ENCODE measurements around the gene IRF2BPL. TPM values are rescaled to one million over a fixed set of nuclear protein-coding genes. Genes with fewer than 3 reads are reported as not detected.

The IRF2BPL gene
- total RNA-seq, 3 donors from 2014 or later: 29.5 to 37.1 (median 32.7) TPM

DNA sequence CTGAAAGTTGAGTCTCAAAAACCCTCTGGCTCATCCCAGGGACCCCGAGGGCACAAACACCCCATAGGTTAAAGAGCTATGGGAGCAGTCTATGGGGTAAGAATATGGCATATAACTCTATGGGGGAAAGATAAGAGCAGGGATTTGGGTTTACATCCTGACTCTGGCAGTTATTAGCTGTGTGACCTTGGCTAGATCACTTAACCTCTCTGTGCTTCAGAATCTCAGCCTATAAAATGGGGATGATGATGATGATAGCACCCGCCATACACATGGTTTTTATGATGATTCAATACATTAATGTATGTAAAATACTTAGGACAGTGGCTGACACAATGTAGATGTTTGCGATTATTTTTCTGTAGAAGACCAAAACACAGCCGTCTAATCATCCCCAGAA is 26.2 kb downstream of the IRF2BPL start:
- Mint-ChIP-seq H3K4me3 (no peak overlapping the region), H3K27me3 (ENCODE audit: low read depth) (no peaks in the 10 kb centered on the region), H3K36me3 (ENCODE audit: insufficient read depth) (no peaks in the 10 kb centered on the region), H3K4me1 (ENCODE audit: low read depth) (peaks cover 5% of the 10 kb centered on the region), H3K9me3 (no peaks in the 10 kb centered on the region)
- ATAC-seq (no peak), DNase-seq (no peak)

DNA sequence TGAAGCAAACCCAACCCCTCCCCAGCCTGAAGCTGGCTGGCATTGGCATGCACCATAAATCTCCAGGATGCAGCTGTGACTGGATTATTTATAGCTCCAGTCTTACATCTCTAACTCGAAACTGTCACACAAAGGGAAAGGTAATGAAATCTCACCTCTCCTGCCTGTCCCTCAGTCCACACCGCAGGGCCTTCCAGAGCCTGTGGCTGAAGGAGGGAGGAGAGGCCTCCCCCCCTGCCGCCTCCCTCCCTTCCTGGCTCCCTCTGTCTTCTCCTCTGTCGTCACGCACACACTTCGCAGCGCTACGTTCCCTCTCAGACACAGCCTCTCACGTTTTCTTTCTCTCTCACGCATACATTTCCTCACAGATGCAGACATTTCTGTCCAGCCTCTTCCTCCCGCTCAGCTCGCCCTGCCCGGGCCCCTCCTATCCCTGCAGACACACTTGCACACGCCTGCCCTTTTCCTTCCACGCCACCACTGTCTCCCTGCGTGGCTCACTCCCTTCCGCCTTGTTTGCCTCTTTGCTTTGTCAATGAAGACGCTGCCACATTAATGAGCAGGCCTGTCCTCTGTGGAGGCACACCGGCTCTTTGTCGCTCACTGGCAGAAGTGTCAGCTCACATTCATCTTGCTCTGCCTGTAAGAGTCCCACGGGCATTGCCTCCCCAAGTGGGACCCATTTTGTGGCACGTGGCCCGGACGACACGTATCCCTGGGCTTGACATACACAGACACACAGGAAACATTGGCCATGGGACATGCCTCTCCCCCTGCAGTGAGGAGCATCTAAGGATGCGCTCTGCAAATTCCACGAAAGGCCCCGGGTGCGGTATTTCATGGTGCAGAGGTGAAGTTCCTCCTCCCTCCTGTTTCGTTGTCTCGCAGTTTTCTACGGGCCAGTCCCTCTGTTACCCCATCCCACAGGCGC is 27.9 kb downstream of the IRF2BPL start:
- no peak for DNase-seq
- H3K4me1 Mint-ChIP-seq (ENCODE audit: low read depth): peaks cover 8% of the 10 kb centered on the region
- no peaks in the 10 kb centered on the region for H3K36me3 Mint-ChIP-seq (ENCODE audit: insufficient read depth)
- no peaks in the 10 kb centered on the region for H3K27me3 Mint-ChIP-seq (ENCODE audit: low read depth)
- H3K9me3 Mint-ChIP-seq: no peaks in the 10 kb centered on the region
- ATAC-seq: peak; percentile 53 to 75
- H3K4me3 Mint-ChIP-seq: peak overlapping the region; percentile 4

DNA sequence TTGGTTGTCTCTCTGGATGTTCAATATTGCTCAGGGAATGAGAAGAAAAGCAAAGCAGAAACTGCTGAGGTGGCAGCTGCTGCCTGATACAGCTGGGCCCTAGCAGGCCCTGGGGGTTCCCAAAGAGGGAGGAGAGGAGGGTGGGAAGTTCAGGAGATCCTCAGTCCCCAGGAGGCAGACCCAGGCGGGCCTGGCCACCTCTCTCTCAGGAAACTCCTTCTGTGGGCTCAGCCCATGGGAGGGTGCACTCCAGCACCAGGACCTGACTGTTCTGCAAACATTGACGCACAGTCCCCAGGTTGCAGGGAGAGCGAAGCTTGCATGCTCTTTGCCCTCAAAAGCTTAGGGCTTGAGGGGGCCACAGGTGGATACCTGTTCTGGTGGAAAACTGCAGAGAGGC is 29.6 kb downstream of the IRF2BPL start:
- ATAC-seq: no peak
- peaks cover 14% of the 10 kb centered on the region for H3K4me1 Mint-ChIP-seq (ENCODE audit: low read depth)
- H3K4me3 Mint-ChIP-seq: no peak overlapping the region
- H3K36me3 Mint-ChIP-seq (ENCODE audit: insufficient read depth): no peaks in the 10 kb centered on the region
- no peak for DNase-seq
- H3K27me3 Mint-ChIP-seq (ENCODE audit: low read depth): no peaks in the 10 kb centered on the region
- no peaks in the 10 kb centered on the region for H3K9me3 Mint-ChIP-seq

DNA sequence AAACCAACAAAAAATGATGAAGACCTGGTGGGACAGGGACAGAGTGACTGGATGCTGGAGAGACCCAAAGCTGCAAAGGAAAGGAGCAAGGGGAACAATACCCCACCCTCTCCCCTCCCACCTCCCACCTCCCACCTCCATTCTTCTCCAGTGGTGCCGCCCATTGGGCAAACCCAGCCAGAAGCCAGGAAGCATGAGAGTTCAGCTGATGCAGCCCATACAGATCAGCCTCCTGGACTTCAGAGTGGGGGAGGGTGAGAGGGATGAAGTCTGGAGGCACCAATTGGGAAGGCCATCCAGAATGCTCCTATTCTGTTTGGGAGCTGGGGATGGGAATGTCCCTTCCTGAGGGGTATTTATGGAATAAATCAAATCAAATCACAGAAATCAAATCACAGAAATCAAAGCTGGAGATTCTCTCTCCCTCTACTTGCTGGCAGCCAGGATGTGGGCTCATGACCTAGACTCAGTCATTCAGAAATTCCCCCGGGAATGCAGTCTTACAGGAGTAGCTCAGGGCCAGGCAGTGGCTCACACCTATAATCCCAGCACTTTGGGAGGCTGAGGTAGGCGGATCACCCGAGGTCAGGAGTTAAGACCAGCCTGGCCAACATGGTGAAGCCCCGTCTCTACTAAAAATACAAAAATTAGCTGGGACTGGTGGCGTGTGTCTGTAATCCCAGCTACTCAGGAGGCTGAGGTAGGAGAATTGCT is 31.1 kb downstream of the IRF2BPL start:
- H3K4me3 Mint-ChIP-seq: no peak overlapping the region
- no peak for ATAC-seq
- H3K4me1 Mint-ChIP-seq (ENCODE audit: low read depth): peaks cover 14% of the 10 kb centered on the region
- no peaks in the 10 kb centered on the region for H3K27me3 Mint-ChIP-seq (ENCODE audit: low read depth)
- no peak for DNase-seq
- H3K36me3 Mint-ChIP-seq (ENCODE audit: insufficient read depth): no peaks in the 10 kb centered on the region
- H3K9me3 Mint-ChIP-seq: no peaks in the 10 kb centered on the region

DNA sequence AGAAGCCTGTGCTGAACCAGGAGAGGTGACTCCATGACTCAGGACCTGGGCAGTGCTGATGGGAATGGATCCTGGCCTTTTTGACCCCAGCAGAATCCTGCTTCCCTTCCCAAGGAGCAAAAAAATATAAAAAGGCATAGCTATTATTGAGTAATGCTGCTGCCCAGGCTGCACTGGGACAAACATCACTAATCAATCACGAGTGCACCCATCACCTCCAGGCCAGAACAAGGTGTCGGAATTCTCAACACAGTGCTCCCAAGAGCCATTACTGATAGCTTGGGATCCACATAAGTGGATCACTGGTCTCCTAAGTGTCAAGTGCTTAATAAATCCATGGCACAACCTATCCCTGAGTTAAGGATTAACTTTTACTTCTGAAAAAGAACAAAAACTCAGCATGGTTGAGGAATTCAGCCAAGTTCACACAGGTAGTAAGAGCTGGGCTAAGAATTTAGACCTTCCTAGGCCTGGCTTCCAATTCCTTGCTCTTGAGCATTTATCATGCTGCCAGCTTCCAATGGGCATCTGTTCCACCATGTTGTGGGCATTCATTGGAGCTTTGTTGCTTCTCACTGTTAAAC is 31.9 kb downstream of the IRF2BPL start:
- ATAC-seq (no peak), DNase-seq (no peak)
- Mint-ChIP-seq H3K36me3 (ENCODE audit: insufficient read depth) (no peaks in the 10 kb centered on the region), H3K4me1 (ENCODE audit: low read depth) (peaks cover 14% of the 10 kb centered on the region), H3K4me3 (no peak overlapping the region), H3K27me3 (ENCODE audit: low read depth) (no peaks in the 10 kb centered on the region), H3K9me3 (no peaks in the 10 kb centered on the region)

DNA sequence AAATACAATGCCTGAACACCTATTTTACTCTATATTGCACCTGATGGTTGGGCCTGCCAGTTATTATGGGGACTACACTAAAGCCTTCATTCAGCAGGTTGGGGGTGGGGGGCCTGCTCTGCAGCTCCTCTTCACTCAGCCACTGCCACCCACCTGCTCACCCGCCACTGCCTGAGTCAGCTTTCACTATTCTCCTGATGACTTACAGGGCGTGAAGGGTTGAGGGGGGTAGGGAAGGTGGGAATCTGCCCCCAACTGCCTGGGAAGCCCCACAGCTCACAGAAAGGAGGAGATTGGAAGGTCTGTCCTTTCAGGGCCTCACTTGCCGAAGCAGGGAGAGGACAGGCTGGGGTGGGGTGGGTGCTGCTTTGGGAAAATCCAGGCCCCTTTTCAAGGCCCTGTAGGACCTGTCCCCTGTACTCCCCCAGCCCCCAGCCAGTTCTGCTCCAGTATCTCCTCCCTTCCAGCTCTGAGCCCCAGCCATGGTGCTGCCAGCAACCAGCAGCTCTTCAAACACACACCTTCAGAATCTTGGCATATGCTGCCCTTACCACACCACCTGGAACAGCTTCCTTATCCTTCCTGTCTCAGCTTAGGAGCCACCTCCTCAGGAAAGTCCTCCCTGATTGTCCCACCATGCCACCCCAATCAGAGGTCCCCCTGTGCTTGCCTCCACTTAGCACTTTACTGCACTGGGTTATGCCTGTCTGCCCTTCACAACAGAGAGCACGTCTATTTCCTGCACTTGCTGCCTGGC is 33.1 kb downstream of the IRF2BPL start:
- ATAC-seq: peak; percentile 58 to 78
- H3K36me3 Mint-ChIP-seq (ENCODE audit: insufficient read depth): no peaks in the 10 kb centered on the region
- DNase-seq: no peak
- H3K9me3 Mint-ChIP-seq: no peaks in the 10 kb centered on the region
- H3K4me3 Mint-ChIP-seq: no peak overlapping the region
- no peaks in the 10 kb centered on the region for H3K27me3 Mint-ChIP-seq (ENCODE audit: low read depth)
- peaks cover 11% of the 10 kb centered on the region for H3K4me1 Mint-ChIP-seq (ENCODE audit: low read depth)

DNA sequence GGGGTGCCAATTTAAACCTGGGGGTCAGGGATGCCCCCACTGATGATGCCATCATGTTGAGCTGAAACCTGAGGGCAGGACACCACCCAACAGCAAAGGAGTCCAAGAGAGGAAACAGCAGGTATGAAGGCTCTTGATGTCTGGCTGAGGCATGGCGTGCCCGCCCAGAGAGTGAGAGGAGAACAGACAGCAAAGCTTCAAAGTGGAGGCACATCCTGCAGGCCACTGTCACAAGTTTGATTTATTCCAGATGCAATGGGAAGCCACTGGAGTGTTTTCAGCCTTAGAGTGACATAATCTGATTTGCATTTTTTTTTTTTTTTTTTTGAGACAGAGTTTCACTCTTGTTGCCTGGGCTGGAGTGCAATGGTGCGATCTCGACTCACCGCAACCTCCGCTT is 34.8 kb downstream of the IRF2BPL start:
- ATAC-seq (no peak), DNase-seq (no peak)
- H3K9me3 Mint-ChIP-seq: no peaks in the 10 kb centered on the region
- peaks cover 9% of the 10 kb centered on the region for H3K4me1 Mint-ChIP-seq (ENCODE audit: low read depth)
- no peak overlapping the region for H3K4me3 Mint-ChIP-seq
- H3K36me3 Mint-ChIP-seq (ENCODE audit: insufficient read depth): no peaks in the 10 kb centered on the region
- H3K27me3 Mint-ChIP-seq (ENCODE audit: low read depth): no peaks in the 10 kb centered on the region

DNA sequence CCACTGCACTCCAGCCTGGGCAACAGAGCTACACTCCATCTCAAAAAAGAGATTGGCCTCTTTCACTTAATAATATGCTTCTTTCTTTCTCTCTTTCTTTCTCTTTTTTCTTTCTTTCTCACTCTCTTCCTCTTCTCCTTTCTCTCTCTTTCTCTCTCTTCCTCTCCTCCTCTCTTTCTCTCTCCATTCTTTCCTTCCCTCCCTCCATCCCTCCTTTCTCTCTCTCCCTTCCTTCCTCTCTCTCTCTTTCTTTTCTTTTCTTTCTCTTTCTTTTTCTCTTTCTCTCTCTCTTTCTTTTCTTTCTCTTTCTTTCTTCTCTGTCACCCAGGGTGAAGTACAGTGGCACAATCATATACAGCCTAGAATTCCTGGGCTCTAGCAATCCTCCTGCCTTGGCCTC is 38.4 kb downstream of the IRF2BPL start:
- Mint-ChIP-seq H3K4me1 (ENCODE audit: low read depth) (peaks cover 10% of the 10 kb centered on the region), H3K36me3 (ENCODE audit: insufficient read depth) (no peaks in the 10 kb centered on the region), H3K9me3 (no peaks in the 10 kb centered on the region), H3K4me3 (no peak overlapping the region), H3K27me3 (ENCODE audit: low read depth) (no peaks in the 10 kb centered on the region)
- ATAC-seq (no peak), DNase-seq (no peak)

DNA sequence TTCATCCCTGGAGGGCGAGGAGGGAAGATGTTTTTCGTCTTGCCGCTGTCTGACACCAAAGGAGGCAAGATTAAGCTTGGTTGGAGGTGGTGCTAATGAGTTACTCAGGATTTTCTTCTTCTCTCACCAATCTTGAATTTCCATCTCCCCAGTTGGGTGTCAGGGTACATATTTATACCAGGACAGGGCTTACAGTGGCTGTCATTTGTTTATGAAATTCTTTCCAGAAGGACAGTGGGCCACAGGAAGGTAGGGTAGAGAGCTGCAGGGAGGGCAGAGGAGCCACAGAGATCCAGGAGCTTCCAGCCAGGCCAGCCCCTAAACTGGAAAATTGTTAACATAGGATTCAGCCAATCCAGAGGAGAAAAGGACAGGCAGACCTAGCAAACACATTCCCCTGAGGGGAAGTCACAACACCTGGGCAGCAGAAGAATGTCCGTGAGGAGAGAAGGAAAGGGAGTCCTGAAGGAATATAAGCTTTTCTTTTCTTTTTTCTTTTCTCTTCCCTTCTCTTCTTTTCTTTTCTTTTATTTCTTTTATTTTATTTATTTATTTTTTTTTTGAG is 40.5 kb downstream of the IRF2BPL start:
- H3K9me3 Mint-ChIP-seq: no peaks in the 10 kb centered on the region
- no peaks in the 10 kb centered on the region for H3K36me3 Mint-ChIP-seq (ENCODE audit: insufficient read depth)
- no peak overlapping the region for H3K4me3 Mint-ChIP-seq
- H3K27me3 Mint-ChIP-seq (ENCODE audit: low read depth): no peaks in the 10 kb centered on the region
- ATAC-seq: no peak
- no peak for DNase-seq
- peaks cover 8% of the 10 kb centered on the region for H3K4me1 Mint-ChIP-seq (ENCODE audit: low read depth)

DNA sequence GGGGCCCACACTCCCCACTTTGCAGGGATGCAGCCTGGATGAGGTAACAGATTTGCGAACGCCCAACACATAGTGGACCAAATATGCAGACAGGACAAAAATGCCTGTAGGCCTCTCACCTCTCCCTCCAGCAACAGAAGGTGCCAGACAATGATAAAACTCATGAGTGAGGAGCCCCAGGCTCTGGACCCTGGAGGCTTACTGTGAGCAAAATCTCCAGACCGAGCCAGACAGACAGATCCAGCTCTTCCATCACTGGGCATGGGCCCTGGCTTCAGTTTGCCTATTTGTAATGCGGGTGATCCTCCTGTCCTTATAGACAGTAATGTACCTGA is 42.3 kb downstream of the IRF2BPL start:
- Mint-ChIP-seq H3K36me3 (ENCODE audit: insufficient read depth) (no peaks in the 10 kb centered on the region), H3K9me3 (no peaks in the 10 kb centered on the region), H3K27me3 (ENCODE audit: low read depth) (no peaks in the 10 kb centered on the region), H3K4me1 (ENCODE audit: low read depth) (peaks cover 8% of the 10 kb centered on the region), H3K4me3 (no peak overlapping the region)
- DNase-seq (no peak), ATAC-seq (no peak)

DNA sequence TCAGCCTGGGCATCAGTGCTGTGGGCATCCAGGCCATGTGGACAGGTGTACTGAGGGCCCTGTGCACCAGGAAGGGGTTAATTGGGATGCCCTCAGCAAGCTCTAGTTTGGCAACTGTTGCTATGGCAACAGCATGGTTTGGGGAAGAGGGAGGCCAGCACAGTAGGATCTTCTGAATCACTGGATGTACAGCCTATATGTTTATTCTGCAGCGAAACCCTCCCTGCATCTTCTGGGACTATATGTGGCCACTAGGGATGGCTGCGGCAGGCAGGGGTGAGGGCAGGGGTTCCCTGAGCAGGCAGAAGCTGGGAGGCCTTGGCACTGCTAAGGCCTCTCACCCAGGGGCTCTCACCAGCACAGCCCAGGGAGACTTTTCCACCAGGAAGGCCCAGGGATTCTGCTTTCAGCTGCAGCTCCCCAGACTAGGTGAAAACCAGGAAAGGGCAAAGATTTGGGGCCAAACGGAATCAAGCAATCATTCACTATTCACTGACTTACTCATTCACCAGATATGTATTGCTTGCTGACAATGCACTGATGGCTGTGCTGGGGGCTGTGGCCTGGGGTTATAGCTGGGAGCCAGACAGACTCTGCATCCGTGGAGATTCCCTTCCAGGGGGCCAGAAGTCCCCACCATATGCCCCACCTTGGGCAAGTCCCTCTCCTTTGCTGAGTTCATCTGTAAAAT is 42.8 kb downstream of the IRF2BPL start:
- DNase-seq: no peak
- no peak for ATAC-seq
- H3K4me1 Mint-ChIP-seq (ENCODE audit: low read depth): peaks cover 8% of the 10 kb centered on the region
- H3K9me3 Mint-ChIP-seq: no peaks in the 10 kb centered on the region
- H3K36me3 Mint-ChIP-seq (ENCODE audit: insufficient read depth): no peaks in the 10 kb centered on the region
- H3K4me3 Mint-ChIP-seq: no peak overlapping the region
- H3K27me3 Mint-ChIP-seq (ENCODE audit: low read depth): no peaks in the 10 kb centered on the region

DNA sequence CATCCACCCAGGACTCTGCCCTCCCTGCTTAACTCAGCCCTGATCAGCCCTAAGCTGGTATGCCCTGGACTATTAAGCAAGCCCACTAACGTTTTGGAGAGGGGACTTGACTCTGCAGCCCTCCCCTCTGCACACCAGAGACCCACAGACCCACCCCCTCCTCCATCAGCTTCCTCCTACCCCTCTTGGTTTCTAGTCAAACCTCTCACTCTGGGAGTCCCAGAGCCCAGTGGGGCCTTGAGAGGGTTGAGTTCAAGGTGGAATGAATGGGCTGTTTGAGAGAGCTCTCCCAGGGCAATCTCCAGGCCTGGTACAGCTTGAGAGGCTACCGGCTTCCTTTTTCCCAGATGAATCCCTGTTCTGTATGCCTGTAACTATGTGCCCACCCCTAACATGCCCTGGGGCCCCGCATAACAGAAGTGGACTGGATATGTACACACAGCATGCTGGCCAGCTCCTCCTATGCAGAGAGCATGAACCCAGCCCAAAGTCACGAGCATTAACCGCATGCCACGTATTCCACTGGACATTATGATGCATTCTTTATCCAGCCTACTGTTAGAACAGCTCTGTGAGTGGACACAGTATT is 43.6 kb downstream of the IRF2BPL start:
- H3K27me3 Mint-ChIP-seq (ENCODE audit: low read depth): no peaks in the 10 kb centered on the region
- H3K36me3 Mint-ChIP-seq (ENCODE audit: insufficient read depth): no peaks in the 10 kb centered on the region
- DNase-seq: no peak
- ATAC-seq: no peak
- no peak overlapping the region for H3K4me3 Mint-ChIP-seq
- peaks cover 8% of the 10 kb centered on the region for H3K4me1 Mint-ChIP-seq (ENCODE audit: low read depth)
- H3K9me3 Mint-ChIP-seq: no peaks in the 10 kb centered on the region

DNA sequence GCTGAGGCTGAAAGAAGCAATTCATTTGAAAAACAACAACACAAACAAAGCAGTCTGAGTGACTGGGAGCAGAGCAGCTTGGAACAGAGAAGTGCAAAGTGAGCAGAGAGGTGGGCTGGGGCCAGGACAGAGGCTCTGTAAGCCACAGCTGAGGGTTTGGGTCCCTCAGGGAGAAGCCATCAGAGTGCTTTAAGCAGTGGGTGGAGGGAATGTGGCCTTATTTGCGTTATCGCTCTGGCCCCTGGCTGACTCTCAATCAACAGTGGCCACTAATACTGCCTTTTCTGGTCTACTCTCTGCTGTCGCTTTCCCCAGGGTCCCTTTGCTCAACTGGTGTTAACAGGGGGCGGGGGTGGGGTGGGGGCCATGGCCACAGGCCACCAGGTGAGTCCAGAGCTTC is 44.2 kb downstream of the IRF2BPL start:
- no peaks in the 10 kb centered on the region for H3K27me3 Mint-ChIP-seq (ENCODE audit: low read depth)

More for the DNA sequence above, 44.2 kb downstream of the IRF2BPL start:
- Mint-ChIP-seq H3K9me3 (no peaks in the 10 kb centered on the region), H3K36me3 (ENCODE audit: insufficient read depth) (no peaks in the 10 kb centered on the region), H3K4me3 (no peak overlapping the region), H3K4me1 (ENCODE audit: low read depth) (peaks cover 8% of the 10 kb centered on the region)
- DNase-seq: no peak
- ATAC-seq: no peak
